OCI-LY3 (cell line): Measurements from ENCODE around the gene PTPRR.

Experiments used
- EZH2phosphoT487 ChIP-seq: fragments of 200-600 bp; shearing (Covaris generic); IDR thresholded peaks from 2 replicates; pipeline ENCODE4 v1.6.1; 2018; ENCODE audit warnings: antibody characterized with exemption, mixed run types, low read depth
- TF ChIP-seq, protein P1 (sequence below): fragments of 200-600, 300-600 bp; sonication (generic); IDR thresholded peaks from 2 replicates; pipeline ENCODE4 v1.5.1; 2014; ENCODE audit warnings: antibody characterized with exemption, low read length, low read depth

DNA sequence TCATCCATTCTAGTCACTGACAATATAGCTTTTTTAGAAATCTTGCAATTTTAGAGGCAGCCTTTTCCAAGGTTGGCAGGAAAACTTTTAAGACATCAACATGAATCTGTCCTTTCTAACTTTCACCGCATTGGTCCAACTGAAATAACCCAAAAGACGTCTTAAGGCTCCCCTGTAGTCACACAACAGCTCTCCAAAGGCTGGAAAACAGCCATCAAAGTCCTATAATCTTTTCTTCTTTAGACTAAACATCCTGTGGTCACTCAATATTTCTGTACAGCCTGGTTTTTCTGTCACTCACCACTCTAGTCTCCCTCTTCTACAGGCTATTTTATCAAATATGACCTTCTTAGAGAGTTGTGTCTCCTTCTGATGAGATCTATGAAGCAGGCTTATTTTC lies 278.8 kb downstream of the PTPRR start:
- TF ChIP-seq, protein P1, sequence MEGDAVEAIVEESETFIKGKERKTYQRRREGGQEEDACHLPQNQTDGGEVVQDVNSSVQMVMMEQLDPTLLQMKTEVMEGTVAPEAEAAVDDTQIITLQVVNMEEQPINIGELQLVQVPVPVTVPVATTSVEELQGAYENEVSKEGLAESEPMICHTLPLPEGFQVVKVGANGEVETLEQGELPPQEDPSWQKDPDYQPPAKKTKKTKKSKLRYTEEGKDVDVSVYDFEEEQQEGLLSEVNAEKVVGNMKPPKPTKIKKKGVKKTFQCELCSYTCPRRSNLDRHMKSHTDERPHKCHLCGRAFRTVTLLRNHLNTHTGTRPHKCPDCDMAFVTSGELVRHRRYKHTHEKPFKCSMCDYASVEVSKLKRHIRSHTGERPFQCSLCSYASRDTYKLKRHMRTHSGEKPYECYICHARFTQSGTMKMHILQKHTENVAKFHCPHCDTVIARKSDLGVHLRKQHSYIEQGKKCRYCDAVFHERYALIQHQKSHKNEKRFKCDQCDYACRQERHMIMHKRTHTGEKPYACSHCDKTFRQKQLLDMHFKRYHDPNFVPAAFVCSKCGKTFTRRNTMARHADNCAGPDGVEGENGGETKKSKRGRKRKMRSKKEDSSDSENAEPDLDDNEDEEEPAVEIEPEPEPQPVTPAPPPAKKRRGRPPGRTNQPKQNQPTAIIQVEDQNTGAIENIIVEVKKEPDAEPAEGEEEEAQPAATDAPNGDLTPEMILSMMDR: no peak
- TF ChIP-seq EZH2phosphoT487: no peak
